Measurements from ENCODE around the gene SH3PXD2B. TPM values are rescaled to one million over a fixed set of nuclear protein-coding genes. Genes with fewer than 3 reads are reported as not detected.

SH3PXD2B gene
- 10 to 100 TPM; 11.1 to 12.6 TPM for total RNA-seq
- long read RNA-seq, partial matches to known transcripts, result 0 of 11 reads
- long read RNA-seq, other reads (novel, unspliced or antisense), result 10 of 11 reads

DNA sequence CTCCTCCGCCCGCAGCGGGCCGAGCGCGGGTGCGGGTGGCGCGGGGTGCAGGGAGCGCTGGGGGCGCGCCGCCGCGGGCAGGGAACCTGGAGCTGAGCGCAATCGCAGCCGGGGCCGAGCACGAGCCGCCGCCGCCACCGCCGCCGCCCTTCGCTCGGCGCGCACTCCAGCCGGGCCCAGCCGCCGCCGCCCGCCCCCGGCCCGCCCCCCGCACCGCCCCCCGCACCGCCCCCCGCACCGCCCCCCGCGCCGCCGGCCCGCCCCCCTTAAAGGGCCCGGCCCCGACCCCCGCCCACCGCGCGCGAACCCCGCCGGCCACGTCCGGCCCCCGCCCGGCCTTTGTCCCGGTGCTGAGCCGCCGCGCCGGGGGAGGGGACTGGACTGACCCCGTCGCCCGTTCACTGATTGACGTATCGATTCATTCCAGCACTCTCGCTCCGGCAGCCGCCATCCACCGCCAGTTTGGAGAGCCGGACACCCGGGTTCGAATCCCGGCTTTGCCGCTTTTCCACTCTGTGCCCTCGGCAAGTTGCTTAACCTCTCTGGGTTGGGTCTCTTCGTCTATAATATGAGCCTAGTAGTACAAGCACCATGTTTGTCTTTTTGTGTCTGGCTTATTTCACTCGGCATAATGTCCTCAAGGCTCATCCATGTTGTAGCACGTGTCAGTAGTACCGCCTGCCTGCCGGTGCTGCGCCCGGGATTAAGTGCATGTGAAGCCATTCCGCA lies at the start of gene SH3PXD2B:
SH3PXD2B (minus strand) TSS at position 168 of the 729 bp plus-strand sequence. CDS start 173 bp downstream, outside the sequence.
- ATAC-seq, result peak; percentile 69
- peak in 1 of 2 donors; percentile 67 for DNase-seq
- intact Hi-C loops (cut with DNase I, micrococcal nuclease), result loop anchor here in 1 of 2 donors (5.0 kb wide), 1 partner anchor 47 kb away; no protein-coding TSS in a partner anchor

- no peak for DNase-seq
- ATAC-seq, result no peak
- intact Hi-C loops (cut with DNase I, micrococcal nuclease), result no loop called here
Observed at GRCh38 chr5:172502969-172503368, 48.6 kb upstream of the SH3PXD2B start.

DNA sequence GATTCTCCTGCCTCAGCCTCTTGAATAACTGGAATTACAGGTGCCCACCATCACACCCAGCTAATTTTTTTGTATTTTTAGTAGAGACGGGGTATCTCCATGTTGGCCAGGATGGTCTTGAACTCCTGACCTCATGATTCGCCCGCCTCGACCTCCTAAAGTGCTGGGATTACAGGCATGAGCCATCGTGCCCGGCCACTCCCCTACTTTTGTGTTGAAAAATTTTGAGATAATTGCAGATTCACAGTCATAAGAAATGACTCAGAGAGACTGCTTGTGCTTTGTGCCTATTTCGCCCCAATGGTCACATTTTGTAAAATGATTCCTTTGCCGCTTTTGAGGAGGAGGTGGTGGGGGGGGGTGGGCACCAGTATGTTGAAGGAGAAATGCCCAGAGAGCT lies 48.1 kb upstream of the SH3PXD2B start:
- intact Hi-C loops (cut with DNase I, micrococcal nuclease), result no loop called here
- ATAC-seq (no peak), DNase-seq (no peak)

GRCh38 chr5:172501708-172502320 lies 47.5 kb upstream of the SH3PXD2B start:
- intact Hi-C loops (cut with DNase I, micrococcal nuclease), result no loop called here
- DNase-seq, result no peak
- ATAC-seq, result no peak

GRCh38 chr5:172499287-172499686 lies 45.0 kb upstream of the SH3PXD2B start:
- DNase-seq (no peak), ATAC-seq (no peak)
- intact Hi-C loops (cut with DNase I, micrococcal nuclease), result no loop called here

GRCh38 chr5:172498431-172499129 lies 44.3 kb upstream of the SH3PXD2B start:
- ATAC-seq (no peak), DNase-seq (no peak)
- intact Hi-C loops (cut with DNase I, micrococcal nuclease), result no loop called here

- DNase-seq (no peak), ATAC-seq (no peak)
- intact Hi-C loops (cut with DNase I, micrococcal nuclease), result no loop called here
Observed at GRCh38 chr5:172497591-172498255, 43.4 kb upstream of the SH3PXD2B start.

DNA sequence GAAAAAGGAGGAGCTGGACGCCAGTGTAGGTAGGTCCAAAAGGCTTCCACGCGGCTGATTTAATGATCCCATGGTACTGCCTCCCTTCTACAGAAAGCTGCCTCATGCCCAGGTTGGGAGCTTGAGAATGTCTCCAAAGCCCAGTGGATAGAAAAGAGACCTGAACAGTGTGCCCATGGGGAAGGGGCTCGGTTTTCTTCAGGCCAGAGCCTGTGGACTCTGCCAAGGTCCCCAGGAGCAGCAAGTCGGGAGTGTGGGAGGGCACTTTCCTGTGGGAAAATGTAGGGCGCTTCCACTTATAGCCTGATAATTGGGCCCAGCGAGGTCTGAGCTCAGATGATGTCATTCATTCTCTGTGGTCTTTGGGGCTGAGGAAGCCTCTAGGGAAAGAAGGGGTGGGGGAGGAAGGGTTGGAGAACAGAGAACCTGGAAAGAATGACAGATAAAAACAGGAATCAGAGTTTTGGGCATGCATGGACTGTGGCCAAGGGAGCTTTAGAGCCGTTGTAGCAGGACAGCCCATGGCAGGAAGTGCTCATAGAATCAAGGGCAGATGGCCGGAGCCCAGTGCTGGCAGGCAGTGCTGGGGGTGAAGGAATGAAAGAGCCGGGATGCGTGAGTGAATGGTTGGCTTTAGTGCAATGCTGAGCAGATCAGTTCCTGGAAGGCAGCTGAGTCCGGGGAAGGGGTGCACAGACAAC lies 42.5 kb upstream of the SH3PXD2B start:
- ATAC-seq (no peak), DNase-seq (no peak)
- intact Hi-C loops (cut with DNase I, micrococcal nuclease), result no loop called here

DNA sequence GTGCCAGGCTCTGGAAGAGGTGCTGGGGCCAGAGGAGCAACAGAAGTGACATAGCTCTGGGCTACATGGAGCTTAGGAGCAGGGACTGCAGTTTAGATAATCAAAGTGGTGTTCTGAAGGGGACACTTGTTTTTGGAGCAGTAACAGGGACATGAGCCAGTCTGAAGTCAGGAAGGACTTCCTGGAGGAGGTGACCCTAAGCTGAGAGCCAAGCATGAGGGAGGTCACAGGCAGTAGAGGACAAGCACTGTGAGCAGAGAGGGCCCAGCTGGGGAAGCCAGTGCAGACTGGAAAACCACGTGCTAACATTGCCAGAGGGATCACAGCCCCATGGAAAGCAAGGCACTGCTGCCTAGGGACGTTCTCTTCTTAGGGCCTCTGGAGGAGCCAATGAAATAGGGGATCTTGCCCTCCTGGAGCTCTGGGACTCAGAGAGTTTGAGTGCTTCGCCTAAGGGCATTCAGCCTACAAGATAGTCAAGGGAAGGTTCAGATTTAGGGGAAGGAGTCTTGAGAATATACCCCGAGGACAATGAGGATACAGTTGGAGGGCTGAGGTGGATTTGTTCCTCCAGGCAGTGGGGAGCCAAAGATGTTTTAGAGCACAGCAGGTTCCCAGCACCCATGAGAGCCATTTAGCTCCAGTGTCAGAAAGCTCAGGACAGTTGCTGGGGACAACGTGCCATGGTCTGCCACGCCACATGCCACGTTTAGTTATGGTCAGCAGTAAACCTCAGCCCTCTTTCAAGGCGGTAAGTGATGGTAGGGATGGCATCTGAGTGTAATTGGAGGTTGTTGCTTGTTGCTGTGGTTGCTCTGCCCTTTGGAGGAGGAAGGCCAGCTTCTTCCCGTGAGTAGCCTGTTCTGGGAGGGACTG lies 40.5 kb upstream of the SH3PXD2B start:
- no peak for ATAC-seq
- intact Hi-C loops (cut with DNase I, micrococcal nuclease), result no loop called here
- DNase-seq, result no peak

GRCh38 chr5:172493906-172494305 lies 39.6 kb upstream of the SH3PXD2B start:
- intact Hi-C loops (cut with DNase I, micrococcal nuclease), result no loop called here
- ATAC-seq, result no peak
- no peak for DNase-seq

DNA sequence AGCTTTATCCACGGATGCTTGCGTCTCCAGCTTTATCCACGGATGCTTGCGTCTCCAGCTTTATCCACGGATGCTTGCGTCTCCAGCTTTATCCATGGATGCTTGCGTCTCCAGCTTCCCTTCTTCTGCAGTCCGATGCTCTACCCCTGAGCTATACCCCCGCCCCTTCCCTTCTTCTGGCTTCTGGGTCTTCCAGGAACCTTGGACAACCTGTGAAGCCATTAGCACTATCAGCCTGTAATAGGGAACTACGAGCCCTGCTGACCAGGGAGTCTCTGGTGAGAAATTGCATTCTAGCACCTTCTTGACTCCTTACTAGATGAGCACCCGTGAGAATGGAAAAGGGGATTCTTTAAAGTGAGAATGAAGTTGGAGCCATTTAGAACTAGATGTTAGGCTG lies 39.1 kb upstream of the SH3PXD2B start:
- intact Hi-C loops (cut with DNase I, micrococcal nuclease), result no loop called here
- no peak for DNase-seq

GRCh38 chr5:172493002-172493401 lies 38.7 kb upstream of the SH3PXD2B start:
- DNase-seq (no peak), ATAC-seq (no peak)
- intact Hi-C loops (cut with DNase I, micrococcal nuclease), result no loop called here

More for the DNA sequence above, 39.1 kb upstream of the SH3PXD2B start:
- ATAC-seq, result no peak

GRCh38 chr5:172492097-172492840 lies 37.9 kb upstream of the SH3PXD2B start:
- no peak for ATAC-seq
- intact Hi-C loops (cut with DNase I, micrococcal nuclease), result no loop called here
- no peak for DNase-seq

DNA sequence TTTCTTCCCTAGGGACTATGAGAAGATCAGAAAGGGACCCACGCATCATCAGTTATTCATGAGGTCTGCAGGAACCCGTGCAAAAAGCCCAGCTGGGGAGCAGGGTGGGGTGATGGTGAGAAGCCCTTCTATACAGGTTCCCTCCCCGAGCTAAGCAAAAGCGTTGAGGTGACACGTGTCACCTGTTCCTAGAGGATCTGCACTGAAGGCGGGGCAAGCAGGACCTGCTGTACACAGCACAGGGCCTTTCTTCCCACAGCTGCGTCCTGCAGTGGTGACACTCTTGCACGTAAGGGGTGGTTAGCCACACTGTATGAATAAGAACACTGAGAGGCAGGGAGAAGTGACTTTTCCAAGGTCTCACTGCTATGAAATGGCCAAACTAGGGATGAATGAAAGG lies 37.2 kb upstream of the SH3PXD2B start:
- DNase-seq (no peak), ATAC-seq (peak; percentile 64)
- intact Hi-C loops (cut with DNase I, micrococcal nuclease), result no loop called here

- DNase-seq (no peak), ATAC-seq (no peak)
Observed at GRCh38 chr5:172490514-172491461, 36.5 kb upstream of the SH3PXD2B start.

GRCh38 chr5:172488221-172488620 lies 33.9 kb upstream of the SH3PXD2B start:
- no peak for DNase-seq
- intact Hi-C loops (cut with DNase I, micrococcal nuclease), result no loop called here
- no peak for ATAC-seq

More at GRCh38 chr5:172490514-172491461, 36.5 kb upstream of the SH3PXD2B start:
- intact Hi-C loops (cut with DNase I, micrococcal nuclease), result no loop called here
